GOT3 (cell line): ENCODE measurements around the gene PRR33.
"Not testable (repeated sequence)": the region's sequence is repeated elsewhere in the genome, so short reads cannot be mapped to it uniquely, and the experiment has no call there.

Experiments used
- DNase-seq: peaks from one replicate; lab custom pipeline; 2025; ENCODE audit warnings: mixed read lengths; lab: John Stamatoyannopoulos, UW

The PRR33 gene

DNA sequence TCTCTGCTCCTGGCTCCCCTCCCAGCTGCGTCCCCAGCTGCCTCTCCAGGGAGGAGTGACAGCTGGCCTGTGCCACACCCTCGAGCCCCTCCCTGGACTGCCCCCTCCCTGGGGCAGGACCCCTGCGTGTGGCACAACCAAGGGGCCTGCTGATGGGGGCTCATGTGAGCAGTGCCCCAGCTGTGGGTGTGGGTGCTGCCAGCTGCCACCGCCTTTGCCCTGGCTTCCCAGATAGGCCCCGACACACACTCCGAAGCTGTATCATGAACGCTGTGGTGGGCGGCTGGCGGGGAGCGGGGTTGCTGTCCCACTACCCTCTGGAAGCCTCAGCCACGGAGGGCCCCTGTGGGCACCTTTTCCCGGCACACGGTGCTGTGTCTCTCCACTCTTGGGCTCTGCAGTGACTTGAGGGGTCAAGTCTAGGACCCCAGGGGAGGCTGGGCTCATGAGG, 15.8 kb downstream of the PRR33 start:
- DNase-seq: not testable (repeated sequence)

DNA sequence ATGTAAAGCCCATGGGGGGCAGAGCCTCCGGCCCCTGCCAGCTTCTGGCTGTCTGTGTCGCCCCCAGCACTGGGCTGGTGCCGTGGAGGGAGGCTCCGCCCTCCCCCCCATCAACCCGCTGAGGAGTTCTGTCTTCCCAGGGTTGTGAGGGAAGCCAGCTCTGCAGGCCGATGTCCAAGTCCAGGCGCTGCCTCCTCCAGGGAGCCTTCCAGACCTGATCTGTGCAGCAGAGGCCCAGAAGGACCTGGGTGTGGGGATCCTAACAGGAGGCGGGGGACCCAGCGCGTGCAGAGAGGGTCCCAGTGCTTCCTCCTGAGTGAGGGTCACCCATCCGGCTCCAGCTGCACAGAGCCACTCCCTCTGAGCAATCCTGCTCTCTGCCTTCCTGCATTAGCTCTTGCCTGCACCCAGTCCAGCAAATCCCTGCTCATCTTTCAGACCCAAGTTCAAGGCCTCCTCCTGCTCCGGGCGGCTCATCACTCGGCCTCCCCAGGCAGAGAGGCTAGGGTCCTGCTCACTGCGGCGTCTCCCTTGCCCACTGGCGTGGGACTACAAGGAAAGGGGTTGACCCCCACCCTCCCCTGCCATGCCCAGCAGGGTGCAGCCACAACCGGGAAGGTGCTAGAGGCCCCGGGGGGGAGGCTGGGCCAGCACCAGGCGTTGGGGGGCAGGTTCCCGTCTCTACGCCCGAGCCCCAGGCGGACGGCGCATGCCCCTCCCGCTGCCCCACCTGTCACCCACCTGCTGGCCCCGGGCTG, 16.4 kb downstream of the PRR33 start:
- no peak for DNase-seq

DNA sequence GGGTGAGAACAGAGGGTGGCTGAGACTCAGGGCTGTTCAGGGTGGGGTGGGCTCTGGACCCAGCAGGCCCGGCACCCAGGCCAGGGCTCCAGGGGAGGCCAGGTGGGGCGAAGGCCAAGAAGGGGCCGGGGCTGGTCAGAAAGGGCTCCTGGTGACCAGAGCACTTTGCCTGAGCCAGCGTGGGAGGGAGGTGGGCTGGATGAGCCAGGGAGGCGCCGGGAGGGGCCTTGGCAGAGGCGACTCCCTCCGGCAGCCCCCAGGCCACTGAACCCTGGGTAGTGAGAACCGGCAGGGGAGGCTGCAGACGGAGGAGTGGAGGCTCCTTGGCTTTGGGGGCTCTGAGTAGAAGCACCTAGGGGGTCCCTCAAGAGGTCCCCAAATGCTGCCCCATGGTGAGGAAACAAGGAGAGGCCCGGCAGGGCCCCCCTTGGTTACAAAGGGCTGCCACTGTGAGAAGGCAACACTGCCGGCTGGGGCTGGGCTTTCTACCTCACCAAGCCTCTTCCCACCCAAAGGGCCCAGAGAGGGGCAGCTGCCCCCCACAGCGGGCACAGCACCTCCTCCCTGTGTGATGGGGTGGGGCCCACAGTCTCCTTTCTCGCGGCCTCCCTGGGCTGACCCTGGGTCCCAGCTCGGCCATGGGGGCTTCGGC, 17.1 kb downstream of the PRR33 start:
- not testable (repeated sequence) for DNase-seq

DNA sequence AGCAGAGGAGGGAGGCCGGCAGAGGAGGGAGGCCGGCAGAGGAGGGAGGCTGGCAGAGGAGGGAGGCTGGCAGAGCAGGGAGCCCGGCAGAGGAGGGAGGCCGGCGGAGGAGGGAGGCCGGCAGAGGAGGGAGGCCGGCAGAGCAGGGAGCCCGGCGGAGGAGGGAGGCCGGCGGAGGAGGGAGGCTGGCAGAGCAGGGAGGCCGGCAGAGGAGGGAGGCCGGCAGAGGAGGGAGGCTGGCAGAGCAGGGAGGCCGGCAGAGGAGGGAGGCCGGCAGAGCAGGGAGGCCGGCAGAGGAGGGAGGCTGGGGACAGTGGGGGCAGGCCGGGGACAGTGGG, 17.9 kb downstream of the PRR33 start:
- not testable (repeated sequence) for DNase-seq

DNA sequence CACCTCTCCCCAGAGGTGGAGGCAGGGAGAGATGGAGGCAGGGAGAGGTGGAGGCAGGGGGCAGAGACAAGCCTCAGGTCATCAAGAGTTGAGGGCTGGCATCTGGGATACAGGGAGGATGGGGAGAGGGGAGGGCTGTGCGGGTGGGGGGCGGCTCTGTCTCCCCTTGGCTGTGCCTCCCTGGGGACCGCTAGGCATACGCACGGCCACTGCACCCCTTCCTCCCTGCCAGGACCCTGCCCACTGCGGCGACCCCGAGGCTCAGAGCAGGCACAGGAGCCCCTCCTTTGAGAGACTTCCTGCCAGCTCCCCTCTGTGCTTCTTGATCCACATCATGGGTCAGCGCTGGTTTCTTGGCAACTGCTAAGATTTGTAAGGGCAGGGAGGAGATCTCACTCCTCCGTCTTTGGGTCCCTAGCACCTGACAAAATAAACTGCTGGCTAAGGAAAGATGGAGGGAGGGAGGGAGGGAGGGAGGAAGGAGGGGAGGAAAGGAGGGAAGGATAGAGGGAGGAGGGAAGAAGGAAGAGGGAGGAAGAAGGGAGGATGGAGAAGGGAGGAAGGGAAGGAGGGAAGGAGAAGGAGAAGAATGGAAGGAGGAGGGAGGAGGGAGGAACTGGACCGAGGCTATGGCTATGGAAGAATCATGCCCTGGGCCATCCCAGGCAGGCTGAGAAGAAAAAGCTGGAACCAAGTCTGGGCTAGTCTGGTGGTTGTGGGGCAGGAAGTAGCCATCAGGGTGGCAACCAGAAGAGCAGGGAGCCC, 18.5 kb downstream of the PRR33 start:
- no peak for DNase-seq

DNA sequence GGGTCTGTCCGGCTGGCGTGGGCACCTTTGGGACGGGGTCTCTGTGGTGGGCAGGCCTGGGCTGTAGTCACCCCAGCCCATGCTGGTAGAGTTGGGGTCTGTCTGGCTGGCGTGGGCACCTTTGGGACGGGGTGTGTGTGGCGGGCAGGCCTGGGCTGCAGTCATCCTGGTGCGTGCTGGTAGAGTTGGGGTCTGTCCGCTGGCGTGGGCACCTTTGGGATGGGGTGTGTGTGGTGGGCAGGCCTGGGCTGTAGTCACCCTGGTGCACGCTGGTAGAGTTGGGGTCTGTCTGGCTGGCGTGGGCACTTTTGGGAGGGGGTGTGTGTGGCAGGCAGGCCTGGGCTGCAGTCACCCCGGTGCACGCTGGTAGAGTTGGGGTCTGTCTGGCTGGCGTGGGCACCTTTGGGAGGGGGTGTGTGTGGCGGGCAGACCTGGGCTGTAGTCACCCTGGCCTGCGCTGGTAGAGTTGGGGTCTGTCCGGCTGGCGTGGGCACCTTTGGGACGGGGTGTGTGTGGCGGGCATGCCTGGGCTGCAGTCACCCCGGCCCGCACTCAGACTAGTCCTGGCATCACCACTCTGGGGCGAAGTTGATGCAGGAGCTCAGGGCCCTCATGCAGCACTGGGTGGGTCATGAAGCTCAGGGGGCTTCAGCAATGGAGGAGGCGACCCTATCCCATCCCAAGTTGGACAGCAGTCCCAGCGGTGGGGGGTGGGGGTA, 19.3 kb downstream of the PRR33 start:
- no peak for DNase-seq

DNA sequence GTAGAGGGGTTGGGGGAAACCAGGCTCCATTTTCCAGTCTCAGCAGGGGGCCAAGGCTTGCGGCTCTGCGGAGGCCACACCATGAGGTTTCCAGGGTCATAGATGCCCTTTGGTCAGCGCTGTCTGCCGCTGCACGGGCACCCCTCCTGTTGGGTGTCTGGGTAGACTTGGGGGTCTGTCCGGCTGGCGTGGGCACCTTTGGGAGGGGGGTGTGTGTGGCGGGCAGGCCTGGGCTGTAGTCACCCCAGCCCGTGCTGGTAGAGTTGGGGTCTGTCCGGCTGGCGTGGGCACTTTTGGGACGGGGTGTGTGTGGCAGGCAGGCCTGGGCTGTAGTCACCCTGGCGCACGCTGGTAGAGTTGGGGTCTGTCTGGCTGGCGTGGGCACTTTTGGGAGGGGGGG, 20.2 kb downstream of the PRR33 start:
- DNase-seq: no peak

DNA sequence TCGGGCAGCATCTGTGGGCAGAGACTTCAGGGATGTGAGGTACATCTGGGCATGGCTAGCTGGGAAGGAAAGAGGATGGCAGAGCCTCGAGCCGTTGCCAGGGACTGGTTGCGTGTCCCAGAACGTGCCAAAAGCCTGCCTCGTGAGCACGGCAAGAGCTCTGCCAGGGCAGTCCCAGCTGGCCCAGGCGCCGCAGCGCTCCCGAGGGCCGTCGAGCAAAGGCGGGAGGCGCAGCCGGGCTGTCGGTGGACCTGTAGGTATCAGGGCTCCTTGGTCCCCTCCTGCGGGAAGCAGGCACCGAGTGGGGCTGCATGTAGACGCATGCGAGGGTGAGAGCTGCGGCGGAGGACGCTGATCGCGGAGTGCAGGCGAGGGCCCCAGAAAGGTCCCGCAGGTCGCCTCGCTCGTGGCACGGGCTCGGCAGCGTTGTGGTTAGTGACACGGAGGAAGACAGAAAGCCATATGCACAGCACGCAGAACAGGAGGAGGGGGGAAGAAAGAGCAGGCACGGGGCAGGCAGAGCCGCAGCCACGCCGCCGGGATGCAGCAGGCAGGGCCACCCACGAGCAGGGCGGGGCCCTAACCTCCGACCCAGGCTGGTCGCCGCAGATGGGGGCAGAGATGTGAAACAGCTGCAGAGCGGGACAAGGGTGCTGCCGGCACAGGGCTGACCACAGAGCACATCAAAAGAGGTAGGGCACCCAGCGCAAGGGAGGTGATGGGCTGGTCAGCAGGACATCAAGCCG, 20.8 kb downstream of the PRR33 start:
- no peak for DNase-seq

DNA sequence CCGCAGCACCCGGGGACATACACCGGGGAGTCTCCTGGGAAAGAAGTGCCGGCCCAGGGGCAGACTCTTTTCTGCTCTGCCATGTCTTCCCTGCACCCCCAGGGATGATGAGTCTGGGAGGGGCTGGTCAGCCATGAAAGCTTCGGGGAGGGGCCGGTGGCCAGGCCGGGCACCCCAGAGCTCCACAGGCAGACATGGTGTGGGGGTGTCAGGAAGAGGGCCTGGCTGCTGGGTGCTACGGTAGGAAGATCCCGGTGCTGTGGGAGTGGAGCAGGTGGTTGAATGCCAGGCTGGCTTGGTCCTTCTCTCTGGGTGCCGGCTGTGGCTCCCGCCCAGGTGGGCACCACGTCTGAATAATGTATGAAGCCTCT, 21.4 kb downstream of the PRR33 start:
- DNase-seq: no peak

DNA sequence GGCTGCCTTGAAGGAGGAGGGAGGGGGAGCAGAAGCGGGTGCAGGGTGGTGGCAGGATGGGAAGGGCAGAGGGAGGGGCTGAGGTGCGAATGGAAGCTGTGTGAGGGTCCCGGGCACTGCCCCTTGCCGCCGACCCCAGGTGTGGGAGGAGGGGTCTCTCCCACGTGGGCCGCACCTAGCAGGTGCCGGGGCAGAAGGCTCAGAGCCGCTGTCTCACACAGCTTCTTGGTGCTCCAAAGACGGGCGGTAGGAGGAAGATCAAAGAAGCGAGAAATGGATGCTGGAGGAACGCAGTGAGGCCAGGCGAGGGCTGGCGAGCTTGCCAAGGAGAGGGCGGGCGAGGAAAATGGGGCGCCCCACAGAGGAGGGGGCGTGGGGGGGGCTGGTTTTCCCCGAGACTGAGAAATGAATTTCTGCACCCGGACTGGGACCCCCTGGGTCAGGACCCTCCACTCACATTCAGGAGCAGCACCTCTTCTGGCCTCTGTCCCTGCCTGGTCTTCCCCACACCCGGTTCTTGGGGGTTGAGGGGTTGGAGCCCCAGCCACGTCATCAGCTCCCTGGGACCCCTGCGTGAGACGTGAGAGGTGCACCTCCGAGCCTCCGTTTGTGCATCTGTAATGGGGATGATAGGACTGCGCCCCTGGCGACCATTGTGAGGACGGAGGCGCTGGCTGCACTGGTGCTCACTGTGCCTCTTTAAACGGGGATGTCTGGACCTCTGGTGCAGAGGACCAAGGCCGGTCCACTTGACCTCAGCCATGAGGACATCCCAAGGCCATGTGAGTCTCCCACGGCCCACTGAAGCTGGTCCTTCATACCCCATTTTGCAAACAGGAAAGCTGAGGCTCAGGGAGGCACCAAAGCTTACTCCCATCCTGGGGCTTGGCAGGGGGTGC, 22.0 kb downstream of the PRR33 start:
- DNase-seq: no peak

DNA sequence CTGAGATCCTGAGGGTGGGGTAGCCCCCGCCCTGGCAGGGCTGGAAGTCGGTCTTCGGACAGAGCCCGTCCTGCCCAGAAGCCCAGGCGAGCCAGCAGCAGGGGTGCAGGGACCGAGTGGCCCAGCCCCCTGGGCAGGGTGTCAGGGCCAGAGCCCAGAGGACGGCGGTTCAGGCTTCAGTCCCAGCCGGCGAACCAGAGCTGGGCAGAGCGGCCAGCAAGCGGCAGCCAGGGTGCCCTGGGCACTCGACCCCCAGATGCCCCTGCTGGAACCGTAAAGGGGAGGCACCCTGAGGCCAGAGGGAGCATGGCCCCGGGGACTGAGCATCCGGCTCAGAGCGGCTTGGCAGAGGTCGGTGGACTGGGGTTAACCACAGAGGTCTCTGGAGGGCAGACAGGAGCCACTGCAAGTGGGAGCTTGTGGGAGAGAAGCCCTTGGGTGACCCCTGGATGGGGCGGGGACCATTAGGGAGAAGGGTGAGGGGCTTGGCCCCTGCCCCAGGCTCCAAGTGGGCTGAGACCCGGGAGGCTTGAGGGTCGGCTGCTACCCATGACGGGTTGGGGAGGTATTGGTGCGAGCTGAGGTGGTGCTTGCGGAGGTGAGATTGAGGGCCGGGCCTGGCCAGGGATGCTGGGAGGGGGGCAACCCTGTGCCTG, 22.9 kb downstream of the PRR33 start:
- DNase-seq: no peak

DNA sequence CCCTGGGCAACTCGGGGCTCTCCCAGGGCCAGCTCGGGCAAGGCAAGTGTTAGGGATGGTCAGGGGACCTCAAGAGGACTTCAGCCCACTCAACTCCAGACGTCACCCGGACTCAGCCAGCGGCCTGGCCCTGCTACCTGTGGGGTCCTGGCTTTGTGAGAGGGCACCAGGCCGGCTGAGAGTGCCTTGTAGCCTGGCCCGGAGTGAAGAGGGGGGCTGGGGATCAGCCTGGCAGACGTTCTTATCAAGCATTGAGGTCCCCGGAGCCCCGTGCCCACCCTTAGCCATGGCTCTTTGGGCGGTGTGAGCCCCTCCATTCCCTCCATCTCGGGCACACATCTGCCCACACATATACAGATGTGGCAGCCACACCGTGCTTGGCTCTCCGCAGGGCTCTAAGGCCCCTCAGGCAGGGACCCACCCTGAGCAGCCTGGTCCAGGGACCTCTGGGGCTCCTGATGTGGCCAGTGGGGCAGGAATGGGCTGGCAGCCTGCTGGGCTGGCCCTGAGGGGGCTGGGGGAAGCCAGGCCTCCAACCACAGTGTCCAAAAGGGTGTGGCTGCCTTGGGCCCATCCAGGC, 23.5 kb downstream of the PRR33 start:
- DNase-seq: no peak

DNA sequence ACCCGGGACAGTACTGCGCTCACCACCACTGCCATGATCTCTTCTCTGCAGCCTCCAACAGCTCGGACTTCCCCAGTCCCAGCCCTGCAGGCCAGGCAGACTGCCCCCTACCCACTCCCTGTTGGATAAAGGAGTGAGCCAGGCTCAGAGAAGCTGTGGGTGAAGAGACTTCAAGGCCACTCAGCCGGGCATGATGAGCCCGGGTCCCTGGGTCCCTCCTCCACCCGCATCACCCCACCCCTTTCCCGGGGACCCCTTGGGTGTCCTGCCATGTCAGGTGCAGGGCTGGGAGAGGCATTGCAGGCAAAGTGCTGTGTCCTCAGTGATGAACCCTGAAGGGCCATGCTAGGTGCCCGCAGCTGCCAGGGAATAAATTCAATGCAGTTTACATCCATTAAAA, 24.3 kb downstream of the PRR33 start:
- no peak for DNase-seq

DNA sequence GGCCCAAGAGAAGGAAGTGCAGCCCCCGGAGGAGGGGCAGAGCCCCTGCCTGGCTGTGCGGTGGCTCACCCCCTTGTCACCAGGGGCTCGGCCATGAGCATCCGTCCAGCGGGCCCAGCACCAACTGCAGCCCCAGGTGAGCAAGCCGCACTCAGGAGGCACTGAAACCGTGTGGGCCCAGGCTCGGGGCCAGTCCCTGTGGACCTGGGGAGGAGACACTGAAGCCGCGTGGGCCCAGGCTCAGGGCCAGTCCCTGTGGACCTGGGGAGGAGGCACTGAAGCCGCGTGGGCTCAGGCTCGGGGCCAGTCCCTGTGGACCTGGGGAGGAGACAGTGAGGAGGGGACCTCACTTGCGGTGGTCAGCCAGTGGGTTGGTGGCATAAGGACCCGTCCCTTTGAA, 24.9 kb downstream of the PRR33 start:
- DNase-seq: no peak

DNA sequence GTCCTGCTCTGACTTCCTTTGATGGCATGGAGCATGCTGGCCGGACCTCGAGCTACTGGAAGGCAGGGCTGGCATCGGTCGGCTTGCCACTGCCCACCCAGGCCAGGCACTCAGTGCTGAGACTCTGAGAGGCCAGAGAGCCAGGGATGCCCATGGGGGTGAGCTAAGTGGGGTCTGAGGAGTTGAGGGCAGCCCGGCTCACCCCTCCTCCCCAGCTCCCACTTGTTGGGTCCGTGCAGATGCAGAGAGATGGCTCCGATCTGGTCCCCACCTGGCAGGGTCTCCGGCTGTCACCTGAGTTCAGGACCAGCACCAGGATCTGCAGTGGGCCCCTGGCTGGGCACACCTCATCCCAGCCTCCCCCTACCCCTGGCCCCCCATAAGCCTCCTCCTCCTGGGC, 25.5 kb downstream of the PRR33 start:
- DNase-seq: no peak

DNA sequence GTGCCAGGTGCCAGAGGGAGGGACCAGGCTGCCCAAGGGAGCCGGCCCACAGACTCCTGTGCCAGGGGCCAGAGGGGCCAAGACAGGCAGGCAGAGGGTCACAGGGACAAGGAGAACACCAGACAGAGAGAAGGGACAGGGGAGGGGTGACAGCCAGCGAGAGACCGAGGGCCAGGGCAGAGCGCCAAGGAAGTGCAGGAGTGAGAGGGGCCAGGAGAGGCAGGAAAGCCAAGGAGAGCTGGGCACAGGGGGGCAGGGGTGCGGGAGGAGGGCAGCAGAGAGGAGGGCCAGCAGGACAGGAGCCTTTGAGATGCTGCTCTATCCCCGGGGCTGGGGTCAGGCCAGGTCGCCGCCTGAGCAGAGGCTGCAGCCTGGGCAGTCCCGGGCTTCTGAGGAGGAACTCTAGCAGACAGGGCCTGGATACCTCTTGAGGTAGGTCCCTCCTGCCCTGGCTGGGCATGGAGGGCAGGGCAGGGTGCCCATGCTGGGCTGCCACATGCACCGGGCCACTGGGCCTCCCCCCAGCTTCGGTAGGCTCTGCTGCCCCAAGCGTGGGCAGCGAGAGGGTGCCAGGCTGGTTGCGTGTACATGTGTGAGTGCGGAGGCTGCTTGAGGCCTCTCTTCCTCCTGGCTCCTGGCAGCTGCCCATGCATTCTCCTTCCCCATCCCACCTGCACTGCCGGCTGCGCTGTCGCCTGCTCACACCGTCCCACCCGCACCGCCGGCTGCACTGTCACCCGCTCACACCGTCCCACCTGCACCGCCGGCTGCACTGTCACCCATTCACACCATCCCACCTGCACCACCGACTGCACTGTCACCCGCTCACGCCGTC, 26.6 kb downstream of the PRR33 start:
- no peak for DNase-seq

DNA sequence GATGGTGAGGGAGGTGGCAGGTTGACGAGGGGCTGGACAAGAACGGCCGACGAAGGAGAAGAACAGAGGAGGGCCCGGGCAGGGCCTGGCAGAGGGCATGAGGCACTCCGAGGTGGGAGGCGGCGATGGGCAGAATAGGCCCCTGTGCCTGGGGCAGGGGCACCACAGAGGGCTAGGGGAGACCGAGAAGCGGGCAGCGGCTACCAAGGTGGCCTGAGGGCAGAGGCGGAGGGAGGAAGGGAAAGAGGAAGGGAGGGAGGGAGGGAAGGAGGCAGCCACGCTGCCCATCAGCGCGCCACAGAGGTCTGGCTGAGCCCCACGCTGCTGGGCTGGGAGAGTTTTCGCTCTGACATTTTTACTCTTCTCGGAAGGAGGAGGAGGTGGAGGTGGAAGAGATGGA, 27.5 kb downstream of the PRR33 start:
- DNase-seq: no peak

DNA sequence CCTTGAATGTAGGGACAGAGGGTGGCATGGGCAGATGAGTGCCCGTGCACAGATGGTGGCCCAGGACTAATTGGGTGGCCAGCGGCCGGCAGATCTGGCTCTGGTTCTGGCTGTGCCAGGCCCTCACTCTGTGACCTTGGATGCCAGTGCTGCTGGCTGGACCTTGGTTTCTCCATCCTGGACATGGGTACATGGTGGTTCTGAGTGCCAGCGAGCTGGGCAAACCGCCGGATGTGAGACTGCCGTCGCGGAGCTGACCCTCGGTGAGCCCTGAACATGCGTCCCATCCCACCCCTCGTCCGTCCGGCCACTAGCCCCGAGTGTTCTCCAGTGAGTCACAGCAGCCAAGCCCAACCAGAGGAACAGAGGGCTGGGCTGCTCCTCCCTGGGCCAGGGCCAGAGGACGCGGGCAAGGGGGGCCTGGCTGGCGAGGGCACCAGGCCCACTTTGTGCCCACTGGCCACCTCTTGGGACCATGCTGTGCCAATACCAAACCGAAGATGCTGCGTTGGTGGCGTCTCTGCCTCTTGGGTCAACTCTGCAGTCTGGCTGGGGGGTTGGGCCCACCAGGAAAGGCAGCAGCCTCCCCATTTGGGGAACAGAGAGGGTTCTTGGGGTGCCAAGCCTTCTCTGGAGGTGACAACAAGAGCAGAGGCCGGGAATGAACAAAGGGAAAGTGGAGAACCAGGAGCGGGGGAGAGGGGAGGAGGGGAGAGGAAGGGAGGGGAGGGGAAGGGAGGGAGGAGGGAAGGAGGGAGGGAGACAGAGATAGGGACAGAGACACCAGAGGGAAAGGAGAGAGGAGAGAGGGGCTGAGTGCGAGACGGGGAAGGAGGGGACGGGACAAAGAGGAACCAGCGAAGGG, 28.1 kb downstream of the PRR33 start:
- peak; percentile 14 for DNase-seq
